NCI-H1105 treated with DMSO at 0.1 percent for 48 hours (cell line): ENCODE data around the gene PDE4DIP.
"Not testable (repeated sequence)": the region's sequence is repeated elsewhere in the genome, so short reads cannot be mapped to it uniquely, and the experiment has no call there.

ENCODE experiments used
- DNase-seq: peaks from one replicate; lab custom pipeline; 2025; lab: John Stamatoyannopoulos, UW

PDE4DIP gene

DNA sequence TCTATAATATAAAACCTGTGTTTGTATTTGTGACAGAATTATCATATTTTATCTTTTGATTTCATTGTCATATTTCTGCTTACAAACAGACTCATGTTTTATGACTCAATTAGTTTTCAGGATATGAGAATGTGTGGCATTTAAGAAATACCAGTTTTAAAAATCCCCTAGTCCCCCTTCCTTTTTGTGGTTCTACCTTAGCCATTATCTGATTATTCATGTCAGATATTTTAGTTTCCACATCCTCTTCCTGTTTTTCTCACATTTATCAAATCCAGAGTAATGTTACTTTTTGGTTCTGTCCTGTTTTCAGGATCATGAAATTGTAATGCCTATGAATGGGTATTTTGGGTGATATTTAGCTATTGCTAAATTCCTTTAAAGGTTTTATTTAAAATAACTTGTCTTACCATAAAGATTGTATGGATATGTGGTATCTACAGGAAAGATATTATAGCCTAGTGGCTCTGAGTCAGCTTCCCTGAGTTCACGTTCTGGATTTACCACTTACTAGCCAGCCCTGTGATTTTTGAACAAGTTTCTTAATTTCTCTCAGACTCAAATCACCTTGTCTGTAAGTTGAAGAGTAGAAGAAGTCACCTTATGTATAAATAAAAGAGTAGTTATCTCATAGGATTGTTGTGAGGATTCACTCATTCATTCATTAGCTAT, 131.8 kb downstream of the PDE4DIP start:
- not testable (repeated sequence) for DNase-seq

DNA sequence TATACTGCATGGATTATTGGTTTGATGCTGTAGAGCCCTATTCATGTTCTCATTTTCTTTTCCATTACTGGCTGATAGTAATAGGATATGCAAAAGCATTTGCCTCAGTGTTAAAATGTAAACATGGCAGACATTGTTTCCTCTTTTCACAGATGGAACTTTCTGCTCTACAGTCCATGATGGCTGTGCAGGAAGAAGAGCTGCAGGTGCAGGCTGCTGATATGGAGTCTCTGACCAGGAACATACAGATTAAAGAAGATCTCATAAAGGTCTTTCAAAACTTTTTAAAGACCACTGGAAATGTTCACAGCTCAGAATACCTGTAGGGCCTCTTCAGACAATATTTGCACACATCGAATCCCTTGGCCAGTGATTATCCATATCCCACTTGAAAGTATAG, 133.6 kb downstream of the PDE4DIP start:
- DNase-seq, result not testable (repeated sequence)

DNA sequence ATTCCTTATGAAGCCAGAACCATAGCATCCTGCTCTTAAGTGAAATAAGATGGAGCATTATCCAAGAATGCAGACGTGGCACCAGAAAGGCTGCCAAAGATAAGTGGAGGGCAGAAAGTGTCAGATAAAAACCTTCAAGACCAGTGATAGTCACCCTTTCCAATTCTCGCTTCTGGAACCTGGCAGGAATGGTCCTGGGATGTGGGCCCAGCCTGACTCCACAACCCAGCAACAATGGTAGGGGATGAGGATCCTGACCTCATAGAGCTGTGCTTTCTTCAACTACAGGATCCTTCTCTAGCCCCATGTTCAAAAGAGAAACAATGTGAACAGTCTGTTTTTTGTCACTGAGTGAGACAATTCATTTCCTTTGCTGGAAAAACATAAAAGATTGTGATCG, 145.2 kb downstream of the PDE4DIP start:
- DNase-seq, result not testable (repeated sequence)

DNA sequence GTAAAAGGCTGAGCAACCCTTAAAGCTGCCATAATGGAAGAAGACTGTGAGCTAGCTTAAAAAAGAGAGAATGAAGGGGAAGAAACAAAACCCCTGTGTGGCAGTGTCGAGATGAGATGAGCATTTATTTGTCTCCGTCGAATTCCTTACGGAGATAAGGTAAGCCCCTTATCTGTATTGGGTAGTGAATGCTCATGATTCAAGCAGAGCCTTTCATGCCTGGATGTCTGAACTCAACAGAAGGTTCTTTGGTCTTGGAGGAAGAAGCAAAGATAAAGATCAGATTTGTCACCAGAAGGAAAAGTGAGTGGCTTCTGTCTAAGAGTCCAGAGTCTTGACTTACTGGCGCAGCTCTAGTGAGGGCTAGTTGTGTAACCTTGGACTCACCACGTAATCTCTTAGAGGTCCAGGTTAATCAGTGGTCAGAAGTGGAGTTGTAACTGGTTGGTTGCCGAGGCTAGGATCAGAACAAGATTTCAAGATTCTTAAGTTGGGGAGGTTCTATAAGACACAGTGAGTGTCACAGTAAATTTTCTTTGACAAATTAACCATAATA, 146.1 kb downstream of the PDE4DIP start:
- not testable (repeated sequence) for DNase-seq

DNA sequence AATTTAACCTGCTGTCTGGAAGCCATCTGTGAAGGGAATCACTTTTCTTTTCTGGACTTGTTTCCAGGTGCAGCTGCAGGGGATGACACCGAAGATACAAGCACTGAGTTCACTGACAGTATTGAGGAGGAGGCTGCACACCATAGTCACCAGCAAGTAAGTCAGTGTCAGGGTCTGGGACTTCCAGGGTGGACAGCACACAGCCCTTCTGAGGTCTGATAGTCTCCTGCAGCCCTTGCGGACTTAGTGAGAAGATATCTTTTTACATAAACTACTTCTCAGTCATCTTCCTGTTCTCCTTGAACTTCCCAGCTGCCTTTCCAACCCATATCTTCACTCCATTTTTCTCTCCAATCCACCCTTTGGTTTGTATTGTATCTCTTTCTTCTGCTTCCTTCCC, 147.6 kb downstream of the PDE4DIP start:
- DNase-seq, result not testable (repeated sequence)

DNA sequence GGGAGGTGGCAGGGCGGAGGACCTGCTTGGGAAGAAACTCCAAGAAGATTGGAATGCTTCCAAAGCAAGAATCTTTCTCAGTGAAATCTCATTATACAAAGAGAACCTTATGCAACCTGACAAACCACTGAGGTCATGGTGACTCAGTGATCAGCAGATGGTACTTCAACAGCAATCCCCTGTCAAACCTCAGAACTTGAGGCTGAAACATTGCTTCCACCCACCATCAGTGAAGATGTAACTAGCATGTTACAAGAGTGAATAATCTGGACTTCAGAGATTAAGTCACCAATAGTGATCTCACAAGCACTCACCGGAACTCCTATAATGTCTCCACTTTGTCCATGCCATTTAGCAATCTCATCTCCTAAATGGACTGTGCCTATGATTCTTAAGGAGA, 148.1 kb downstream of the PDE4DIP start:
- DNase-seq, result not testable (repeated sequence)

DNA sequence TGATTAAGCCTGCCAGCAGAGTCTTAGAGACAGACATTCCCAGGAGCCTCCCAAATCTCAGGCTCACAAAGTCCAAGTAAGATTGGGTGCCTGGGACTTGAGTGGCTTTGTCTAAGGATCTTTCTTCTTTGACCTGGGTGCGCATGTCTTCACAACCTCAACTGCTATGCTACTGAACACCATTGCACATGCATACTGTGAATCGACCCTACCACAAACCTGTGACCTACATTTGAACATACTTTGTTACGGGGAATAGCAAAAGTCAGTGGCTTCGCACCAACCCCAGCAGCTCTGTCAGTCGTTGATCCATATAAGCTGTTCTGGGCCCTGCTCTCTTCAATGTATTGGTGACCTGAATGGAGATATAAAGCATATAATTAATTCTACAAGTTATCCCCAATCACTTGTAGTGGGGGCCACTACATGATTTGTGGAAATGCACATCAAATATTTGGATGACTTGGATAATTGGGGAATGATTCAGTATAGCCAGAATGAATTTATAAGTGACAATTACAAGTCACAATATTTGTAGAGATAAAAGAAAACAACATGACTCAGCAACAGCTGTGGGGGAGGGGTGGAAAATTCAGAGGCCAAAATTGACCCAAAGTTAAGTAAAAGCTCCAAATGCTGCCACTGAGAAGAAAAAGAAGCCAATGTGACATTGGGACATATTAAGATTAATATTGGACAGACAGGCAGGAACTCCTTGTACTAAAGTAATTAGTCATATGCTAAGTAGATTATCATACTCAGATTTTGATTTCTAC, 152.4 kb downstream of the PDE4DIP start:
- DNase-seq, result not testable (repeated sequence)

DNA sequence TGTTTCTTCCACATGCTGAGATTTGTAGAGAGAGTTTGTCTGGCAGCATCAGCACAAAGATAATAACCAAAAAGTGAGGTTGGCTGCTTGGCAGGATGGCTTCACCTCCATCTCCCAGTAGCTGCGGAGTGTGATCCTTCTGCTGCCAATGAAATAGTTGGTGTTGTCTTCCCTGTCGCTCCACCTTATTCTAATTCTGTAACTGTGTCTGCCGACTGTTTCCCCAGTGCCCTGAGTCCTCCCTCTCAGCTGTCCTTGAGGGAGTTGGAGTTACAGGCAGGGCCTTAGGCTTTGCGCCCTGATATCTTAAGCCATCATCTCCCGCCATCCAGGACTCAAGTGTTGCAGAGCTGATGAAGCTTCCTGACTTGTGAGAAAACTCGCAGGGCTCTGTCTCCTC, 153.2 kb downstream of the PDE4DIP start:
- DNase-seq, result not testable (repeated sequence)

DNA sequence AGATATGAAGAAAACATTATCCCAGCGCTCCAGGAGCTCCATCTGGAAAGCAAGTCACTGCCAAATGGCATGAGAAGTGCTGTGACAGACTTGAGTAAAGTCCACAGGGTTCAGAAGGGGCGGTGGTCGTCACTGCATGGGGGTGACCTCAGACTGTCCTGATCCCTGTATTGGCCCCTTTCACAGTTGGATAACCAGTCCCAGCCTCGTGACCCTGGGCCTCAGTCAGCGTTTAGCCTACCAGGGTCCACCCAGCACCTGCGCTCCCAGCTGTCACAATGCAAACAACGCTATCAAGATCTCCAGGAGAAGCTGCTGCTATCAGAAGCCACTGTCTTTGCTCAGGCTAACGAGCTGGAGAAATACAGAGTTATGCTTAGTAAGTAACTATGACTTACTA, 158.4 kb downstream of the PDE4DIP start:
- not testable (repeated sequence) for DNase-seq

DNA sequence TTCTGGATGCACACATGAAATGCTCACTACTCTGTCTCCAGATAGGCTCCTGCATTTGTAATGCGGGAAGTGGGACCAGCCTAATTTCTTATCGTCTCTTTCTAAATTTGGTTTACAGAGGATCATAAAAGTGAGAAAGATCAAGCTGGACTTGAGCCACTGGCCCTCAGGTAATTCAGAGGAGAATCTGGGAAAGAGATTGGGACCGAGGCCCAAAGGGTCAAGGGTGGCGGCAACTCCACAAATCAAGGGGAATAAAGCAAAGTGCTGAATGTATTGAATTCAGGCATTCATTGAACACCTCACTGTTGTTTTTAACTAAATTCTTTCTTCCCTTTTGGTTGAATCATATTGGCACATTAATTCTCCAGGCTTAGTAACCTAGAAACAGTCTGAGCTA, 164.1 kb downstream of the PDE4DIP start:
- not testable (repeated sequence) for DNase-seq

DNA sequence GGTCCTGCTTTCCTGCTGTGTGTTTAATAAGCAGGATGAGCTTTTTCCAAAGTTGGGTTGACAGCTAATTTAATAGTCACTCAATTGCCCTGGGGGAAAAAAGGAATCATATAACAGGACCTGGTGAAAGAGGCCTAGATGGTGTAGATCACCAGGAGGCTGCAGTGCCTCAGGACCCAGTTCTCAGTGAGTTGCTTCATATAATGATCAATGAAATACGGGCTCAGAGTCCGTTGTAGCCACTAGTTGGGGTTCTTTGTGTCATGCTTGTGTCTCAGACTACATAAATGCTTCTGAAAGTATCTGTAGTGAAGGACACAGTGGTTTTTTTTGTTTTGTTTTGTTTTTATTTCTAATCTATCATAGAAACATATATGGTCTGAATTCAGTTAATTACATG, 164.5 kb downstream of the PDE4DIP start:
- not testable (repeated sequence) for DNase-seq

DNA sequence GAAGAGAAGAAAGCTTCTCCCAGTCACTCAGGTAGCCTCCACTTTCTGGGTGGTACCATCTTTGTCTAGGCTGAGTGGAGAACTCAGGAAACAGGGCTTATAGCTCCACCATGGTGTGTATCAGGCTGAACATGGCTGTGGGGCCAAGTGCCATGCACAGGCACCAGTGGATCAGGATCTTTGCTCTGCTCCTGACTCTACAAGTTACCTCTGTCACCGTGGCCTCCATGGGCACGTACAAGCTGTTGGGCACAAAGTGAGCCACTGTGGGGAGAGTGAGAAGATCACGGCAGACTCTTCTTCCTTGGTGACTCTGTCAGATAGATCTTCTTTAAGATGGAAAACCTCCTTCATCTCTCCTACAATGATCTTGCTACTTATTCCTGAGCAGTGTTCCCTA, 165.5 kb downstream of the PDE4DIP start:
- not testable (repeated sequence) for DNase-seq

DNA sequence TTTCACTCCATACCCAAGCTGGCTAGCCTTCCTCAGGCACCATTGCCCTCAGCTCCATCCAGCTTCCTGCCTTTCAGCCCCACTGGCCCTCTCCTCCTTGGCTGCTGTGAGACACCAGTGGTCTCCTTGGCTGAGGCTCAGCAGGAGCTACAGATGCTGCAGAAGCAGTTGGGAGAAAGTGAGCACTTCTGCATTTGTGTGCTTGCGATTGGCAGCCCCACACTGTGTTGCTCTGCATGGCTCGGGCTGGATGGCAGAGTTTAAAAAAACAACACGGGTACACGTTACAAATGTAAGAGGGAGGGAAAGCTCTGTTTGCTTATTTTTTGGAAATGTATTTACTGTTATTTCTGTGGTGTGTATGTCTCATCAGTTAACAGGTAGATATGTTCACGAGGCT, 168.4 kb downstream of the PDE4DIP start:
- DNase-seq, result not testable (repeated sequence)

DNA sequence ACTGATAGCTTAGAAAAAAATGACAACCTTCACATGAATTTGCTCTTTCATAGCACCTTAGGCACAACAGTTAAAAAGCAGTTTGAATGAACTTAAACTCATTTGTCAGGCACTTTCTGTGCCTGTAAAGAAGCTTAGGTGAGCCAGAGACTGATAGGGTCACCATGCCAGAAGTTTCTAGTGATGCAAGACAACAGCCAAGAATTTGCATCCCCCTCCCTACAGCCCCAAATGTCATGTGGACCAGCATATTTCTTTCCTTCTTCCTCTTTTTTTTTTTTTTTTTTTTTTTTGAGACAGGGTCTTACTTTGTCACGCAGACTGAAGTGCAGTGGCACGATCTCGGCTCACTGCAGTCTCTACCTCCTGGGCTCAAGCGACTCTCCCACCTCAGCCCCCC, 169.3 kb downstream of the PDE4DIP start:
- not testable (repeated sequence) for DNase-seq

DNA sequence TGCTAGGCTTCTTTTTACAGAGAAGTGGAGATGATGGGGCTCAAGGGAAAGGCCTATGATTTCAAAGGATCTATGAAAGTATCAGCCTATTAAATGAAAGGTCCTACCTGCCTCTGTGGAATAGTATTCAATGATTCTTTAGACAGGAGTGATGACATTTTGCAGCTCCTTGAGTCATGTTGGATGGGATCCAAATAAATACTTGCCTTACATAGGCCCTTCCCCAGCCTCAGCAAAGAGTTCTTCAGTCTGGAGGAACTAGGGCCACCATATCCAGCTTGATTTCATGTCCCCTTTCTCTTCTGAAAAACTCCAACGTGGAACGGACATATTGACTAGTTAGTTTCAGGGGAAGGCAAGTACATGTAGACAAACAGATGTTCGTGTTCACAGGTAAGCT, 171.3 kb downstream of the PDE4DIP start:
- not testable (repeated sequence) for DNase-seq

DNA sequence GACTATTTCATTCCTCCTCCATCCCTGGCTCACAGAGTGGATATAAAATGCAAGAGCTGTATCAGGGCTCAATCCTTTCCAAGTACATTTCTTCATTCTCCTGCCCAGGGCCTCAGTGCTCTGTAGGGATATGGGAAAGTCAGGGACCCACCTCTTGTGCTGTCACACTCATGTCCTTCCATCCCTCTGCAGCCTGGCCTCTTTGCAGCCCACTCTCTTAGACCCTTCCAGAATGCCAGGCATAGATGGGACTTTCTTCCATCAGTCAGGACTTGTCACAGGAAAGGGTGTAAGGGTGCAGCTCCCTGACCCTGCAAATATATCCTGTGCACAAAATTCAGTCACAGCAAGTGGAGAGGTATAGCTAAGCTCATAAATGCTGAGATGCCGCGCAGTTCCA, 172.4 kb downstream of the PDE4DIP start:
- DNase-seq, result not testable (repeated sequence)

DNA sequence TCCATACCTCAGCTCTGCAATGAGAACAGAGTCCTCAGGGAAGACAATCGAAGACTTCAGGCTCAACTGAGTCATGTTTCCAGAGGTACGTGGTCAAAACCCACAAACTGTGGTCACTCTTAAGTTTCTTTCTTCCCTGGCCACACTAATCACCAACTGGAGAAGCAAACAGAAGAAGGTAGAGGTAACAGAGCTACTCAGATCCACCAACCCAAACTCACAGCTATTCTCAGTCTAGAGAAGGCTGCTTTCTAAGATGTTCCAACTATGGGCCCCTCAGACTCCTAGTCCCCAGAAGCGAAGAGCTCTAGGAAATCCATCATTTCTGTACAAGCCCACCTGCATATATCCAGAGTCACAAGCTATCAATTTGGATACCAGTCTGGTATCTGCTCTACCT, 174.3 kb downstream of the PDE4DIP start:
- DNase-seq, result not testable (repeated sequence)

DNA sequence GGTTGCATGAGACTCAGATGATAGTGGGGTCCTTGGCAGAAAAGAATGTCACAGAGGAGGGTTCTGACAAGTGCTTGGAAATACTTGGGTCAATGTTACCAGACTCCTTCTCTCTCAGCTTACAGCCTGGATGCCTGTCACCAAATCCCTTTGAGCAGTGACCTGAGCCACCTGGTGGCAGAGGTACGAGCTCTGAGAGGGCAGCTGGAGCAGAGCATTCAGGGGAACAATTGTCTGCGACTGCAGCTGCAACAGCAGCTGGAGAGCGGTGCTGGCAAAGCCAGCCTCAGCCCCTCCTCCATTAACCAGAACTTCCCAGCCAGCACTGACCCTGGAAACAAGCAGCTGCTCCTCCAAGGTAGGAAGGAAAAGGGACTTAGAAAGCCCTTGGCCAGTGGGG, 180.1 kb downstream of the PDE4DIP start:
- DNase-seq, result not testable (repeated sequence)

DNA sequence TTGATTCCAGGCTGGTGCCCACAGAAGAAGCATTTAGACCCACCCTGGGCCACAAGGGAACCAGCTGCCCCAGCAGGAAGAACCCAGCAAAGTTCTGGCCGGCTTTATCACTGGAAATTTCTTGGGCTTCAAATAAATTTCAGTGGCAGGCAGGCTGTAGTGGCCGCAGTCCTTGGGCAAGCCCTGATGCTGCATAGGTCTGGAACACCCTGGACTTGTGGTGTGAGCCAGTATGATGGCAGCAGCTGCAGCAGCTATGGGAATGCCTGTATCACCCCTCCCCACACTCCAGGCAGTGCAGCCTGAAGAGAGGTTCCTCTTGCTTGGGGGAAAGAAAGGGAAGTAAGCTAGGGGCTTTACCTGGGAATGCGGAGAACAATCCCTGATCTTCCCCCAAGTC, 189.7 kb downstream of the PDE4DIP start:
- DNase-seq, result not testable (repeated sequence)

DNA sequence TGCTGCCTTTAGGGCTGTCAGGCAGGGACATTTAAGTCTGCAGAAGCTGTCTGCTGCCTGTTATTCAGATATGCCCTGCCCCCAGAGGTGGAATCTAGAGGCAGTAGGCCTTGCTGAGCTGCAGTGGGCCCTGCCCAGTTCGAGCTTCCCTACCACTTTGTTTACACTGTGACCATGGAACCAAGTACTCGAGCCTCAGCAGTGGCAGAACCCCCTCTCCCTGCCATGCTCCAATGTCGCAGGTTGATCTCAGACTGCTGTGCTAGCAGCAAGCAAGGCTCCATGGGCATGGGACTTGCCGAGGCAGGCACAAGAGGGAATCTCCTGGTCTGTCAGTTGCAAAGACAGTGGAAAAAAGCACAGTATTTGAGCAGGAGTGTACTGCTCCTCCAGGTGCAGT, 198.8 kb downstream of the PDE4DIP start:
- DNase-seq, result not testable (repeated sequence)

DNA sequence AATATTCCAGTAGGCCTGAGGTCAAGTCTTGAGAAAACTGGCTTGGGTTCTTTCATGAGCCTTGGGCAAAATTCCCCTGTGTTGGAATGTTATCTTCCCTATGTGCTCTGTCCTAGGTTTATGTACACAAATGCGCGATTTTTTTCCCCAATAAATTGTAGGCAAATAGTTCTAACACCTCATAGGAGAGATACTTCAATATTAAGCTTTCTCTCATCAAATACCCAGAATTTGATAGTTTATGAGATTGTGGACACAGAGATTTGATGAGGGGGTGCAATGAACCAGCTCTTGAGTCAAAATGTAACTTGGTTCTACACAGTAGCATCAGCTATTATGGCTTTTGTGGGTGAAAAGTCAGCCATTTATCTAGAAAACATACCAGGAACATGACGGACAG, 220.4 kb downstream of the PDE4DIP start:
- not testable (repeated sequence) for DNase-seq

DNA sequence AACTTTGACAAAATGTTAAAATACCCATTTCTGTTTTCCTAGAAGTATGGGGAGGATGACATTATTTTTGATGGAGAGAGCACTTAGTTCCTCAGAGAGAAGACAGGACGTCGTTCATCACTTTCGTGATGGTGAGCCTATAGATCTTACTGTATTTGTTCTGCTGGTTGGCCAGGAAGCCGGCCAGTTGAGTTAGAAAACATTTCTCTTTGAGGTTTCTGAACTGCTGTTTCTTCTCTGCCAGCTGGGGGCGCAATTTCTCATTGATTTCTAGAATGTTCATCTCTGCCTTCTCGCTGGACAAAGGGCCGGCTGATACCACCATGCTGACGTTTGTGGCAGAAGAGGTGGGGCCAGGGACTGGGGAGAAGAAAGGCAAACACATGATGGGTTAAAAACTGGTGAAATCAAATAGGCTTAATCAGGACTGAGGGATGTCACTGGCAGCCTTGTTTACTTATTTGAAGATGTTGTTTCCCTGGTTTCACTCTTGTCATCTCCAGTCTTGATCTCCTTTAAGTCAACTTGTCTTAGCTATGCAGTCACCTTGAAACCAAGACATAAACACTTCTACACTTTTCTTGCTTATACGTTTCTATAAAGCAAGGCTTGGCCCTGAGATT, 231.4 kb downstream of the PDE4DIP start:
- DNase-seq, result not testable (repeated sequence)
